GM21367 (cell line): Measurements from ENCODE around the gene C17orf107.

Experiments
- ATAC-seq: cut with Tn5 transposase; IDR thresholded peaks from one replicate; pipeline ENCODE4 v1.9.1; 2021; ENCODE audit not compliant: unreplicated experiment

The C17orf107 gene

GRCh38 chr17:4948166-4948930, 49.0 kb downstream of the C17orf107 start, which contains the start of gene PFN1:
Gene PFN1 (minus strand): TSS chr17:4948530. CDS start chr17:4948394, 136 bp downstream.
- no peak for ATAC-seq

GRCh38 chr17:4948931-4949320, 49.6 kb downstream of the C17orf107 start:
- no peak for ATAC-seq

- no peak for ATAC-seq
Observed at GRCh38 chr17:4949321-4950074, 50.2 kb downstream of the C17orf107 start.

- no peak for ATAC-seq
Observed at GRCh38 chr17:4950075-4950745, 50.9 kb downstream of the C17orf107 start.

- no peak for ATAC-seq
Observed at GRCh38 chr17:4950746-4951204, 51.4 kb downstream of the C17orf107 start, which contains the start of gene ENO3. Gene ENO3 (plus strand): TSS chr17:4951119. CDS start chr17:4951830, 711 bp downstream.

GRCh38 chr17:4951486-4951885, 52.1 kb downstream of the C17orf107 start:
- ATAC-seq: no peak
